22Rv1 (cell line): ENCODE data around the gene SPRY1.

ENCODE experiments used
- H3K27ac ChIP-seq: fragments of 450-650 bp; 2 replicates; pipeline ENCODE4 v1.5.1; 2017
- CTCF ChIP-seq: fragments of 450-650 bp; IDR thresholded peaks from 2 replicates; pipeline ENCODE4 v1.5.1; 2017; ENCODE audit warnings: mild to moderate bottlenecking
- ZFX ChIP-seq: fragments of 450-650 bp; IDR thresholded peaks from 2 replicates; pipeline ENCODE4 v1.6.1; 2017; ENCODE audit warnings: antibody characterized with exemption, borderline replicate concordance

The SPRY1 gene

GRCh38 chr4:123411514-123411913, 14.9 kb downstream of the SPRY1 start:
- no peak overlapping the region for H3K27ac ChIP-seq
- no peak for TF ChIP-seq ZFX
- no peak for TF ChIP-seq CTCF

GRCh38 chr4:123412091-123412505, 15.5 kb downstream of the SPRY1 start:
- no peak overlapping the region for H3K27ac ChIP-seq
- TF ChIP-seq ZFX (no peak), CTCF (no peak)

DNA sequence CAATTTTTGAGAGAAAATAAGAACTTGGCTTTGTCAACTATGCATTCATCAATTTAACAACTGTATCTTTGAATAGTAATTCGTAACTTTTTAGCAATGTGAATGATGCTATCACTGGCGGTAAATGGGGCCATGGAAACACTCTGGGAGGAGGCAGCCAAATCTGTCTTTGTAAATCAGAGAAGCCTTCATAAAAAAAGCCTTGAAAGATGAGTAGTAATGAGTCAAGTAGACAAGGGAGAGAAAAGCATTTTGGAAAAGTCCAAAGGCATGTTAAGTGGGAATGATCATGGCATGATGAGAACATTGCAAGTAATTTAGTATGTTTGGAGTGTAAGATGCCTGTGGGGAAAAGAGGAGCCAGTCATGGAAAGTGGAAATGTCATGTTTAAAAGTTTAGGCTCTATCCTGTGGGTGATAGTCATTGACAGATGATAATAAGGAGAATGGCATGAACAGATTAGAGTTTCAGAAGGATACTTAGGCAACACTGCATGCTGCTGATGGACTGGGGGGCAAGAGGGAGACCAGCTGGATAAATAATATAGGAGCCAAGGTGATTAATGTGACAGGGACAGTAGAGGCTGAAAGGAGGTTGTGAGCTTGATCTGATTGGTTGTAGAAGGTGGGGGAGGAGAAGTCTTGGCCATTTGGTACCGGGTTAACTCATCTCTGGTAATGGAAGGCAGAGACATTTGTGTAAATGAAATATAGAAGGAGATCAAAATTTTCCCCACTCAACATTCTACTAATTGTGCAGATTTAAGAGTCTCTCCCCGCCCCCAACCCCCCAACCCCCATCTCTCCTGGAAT, 16.3 kb downstream of the SPRY1 start:
- no peak for TF ChIP-seq CTCF
- no peak for TF ChIP-seq ZFX
- H3K27ac ChIP-seq, result no peak overlapping the region

GRCh38 chr4:123415576-123415975, 19.0 kb downstream of the SPRY1 start:
- no peak overlapping the region for H3K27ac ChIP-seq
- TF ChIP-seq ZFX (no peak), CTCF (no peak)

GRCh38 chr4:123415977-123416376, 19.4 kb downstream of the SPRY1 start:
- TF ChIP-seq CTCF (no peak), ZFX (no peak)
- H3K27ac ChIP-seq, result no peak overlapping the region

DNA sequence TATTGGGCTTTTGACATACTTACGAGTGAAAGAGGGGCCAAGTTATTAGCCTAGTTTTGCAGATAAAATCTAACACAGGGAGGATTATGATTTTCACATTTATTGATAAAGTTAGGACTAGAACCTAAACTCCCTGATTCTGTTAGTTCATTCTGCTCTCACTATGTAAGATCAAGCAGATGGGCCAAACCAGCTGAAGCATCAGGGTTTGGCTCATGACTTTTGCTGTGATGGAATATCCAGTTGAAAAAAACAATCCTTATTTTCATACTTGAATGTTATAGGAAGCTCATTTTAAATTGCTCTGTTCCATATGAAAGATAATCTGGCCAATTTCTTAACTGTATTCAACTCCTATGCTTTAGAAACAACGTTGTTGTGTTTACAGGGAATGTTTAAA, 21.2 kb downstream of the SPRY1 start:
- H3K27ac ChIP-seq, result no peak overlapping the region
- TF ChIP-seq CTCF (no peak), ZFX (no peak)

GRCh38 chr4:123418351-123418931, 21.8 kb downstream of the SPRY1 start:
- TF ChIP-seq CTCF (no peak), ZFX (no peak)
- no peak overlapping the region for H3K27ac ChIP-seq
